GM18517 (cell line): ENCODE results near the gene RYR2.

Experiments used
- ATAC-seq: cut with Tn5 transposase; IDR thresholded peaks from one replicate; pipeline ENCODE4 v1.9.1; 2021; ENCODE audit warnings: mild to moderate bottlenecking, moderate library complexity; ENCODE audit not compliant: unreplicated experiment

The RYR2 gene

DNA sequence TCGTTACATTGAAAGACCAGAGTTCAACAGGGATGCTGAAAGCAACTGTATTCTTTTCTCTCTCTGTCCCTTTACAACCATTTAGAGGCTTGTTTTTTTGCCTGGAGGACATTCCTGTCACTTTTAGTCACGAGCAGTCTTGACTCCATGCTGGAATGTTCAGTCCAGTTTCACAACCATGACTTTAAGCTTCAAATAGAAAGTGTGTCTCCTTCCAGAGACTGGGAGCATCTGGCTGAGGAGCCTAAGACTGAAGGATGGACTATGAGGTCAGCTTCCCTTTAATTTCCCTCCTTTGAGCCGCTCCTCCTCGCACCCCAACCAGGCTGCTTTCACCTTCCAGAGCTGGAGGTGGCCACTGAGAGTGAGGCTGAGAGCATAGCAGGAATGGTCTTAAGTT, 10.5 kb upstream of the RYR2 start:
- ATAC-seq, result no peak

- peak; percentile 59 for ATAC-seq
These were observed 10.0 kb upstream of the RYR2 start for GRCh38 chr1:237032029-237032428.

DNA sequence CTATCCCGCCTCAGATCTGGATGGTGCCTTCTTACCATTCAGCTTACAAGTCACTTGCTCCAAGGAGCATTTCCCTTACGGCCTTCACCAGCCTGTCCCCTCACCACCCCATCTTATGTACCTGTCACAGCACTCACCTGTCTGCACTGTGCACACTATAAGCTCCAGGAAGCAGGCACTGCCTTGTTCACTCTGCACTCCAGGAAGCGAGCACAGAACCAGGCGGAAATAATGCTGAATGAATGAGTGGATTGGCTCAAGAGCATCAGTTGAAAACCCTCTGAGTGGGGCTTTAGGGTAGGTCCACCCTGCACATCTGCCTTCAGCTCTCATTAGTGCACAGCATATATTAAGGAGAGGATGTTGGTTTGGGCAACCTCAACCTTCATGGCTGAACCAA, 8.9 kb upstream of the RYR2 start:
- no peak for ATAC-seq

DNA sequence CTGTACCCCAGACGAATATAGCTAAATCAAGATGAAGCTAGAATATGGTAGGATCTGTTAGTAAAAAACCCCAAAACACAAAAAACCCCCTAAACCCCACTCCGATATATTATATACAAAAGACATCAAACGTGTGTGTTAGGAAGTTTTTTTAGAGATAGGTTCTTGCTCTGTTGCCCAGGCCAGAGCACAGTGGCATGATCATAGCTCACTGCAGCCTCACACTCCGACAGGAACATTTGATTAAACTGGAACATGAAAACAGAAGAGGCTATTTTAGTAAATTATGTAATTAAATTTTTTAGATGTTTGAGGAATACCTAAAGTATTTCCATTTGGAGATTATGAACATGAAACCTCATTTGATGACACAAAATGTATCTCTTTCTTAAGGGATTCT, 8.2 kb upstream of the RYR2 start:
- ATAC-seq, result no peak

DNA sequence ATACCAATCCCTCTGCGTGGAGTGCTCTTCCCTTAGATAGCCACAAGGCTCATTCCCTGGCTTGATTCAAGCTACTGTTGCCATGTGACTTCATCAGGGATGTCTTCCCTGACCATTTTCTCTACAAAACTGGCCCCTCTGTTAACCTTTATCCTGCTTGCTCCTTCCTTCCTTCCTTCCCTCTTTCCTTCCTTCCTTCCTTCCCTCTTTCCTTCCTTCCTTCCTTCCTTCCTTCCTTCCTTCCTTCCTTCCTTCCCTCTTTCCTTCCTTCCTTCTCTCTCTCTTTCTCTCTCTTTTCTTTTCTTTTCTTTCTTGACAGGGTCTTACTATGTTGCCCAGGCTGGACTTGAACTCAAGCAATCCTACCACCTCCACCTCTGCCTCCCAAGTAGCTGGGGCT, 6.2 kb upstream of the RYR2 start:
- no peak for ATAC-seq

DNA sequence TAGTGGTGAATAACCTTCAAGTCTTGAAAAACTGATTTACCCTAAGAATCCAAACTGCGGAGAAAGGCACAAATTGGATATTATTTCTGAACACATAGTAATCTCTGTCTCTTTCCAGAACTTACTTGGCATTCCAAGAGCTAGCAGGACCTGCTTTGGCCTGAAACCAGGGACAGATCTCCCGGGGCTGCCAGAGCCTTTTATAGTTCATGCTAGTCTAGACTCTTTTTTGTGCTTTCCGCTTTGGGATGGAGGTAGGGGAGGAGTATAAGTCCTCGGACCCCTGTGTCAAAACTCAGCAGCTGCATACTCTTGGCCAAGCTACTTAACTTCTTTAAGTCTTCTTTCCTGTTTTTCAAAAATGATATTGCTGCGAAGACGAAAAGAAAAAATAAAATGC, 3.8 kb upstream of the RYR2 start:
- ATAC-seq, result no peak

DNA sequence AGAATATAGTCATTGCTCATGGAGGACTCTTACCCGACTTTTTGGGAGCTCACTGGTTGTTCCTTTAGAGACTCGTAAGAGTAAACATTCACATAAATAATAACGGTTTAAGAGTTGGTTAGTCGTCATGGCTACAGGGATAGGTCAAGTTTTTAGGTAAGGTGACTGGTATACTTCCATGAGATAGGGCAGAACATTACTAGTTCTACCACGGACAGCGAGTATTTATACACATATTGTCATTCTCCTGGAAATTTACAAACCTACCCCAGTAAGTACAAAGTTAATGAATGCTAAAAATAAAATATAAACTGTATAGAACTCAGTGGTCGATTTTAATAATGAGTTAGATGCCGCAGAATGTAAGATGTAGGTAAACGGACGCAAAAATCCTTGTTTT, 1.2 kb upstream of the RYR2 start:
- no peak for ATAC-seq

DNA sequence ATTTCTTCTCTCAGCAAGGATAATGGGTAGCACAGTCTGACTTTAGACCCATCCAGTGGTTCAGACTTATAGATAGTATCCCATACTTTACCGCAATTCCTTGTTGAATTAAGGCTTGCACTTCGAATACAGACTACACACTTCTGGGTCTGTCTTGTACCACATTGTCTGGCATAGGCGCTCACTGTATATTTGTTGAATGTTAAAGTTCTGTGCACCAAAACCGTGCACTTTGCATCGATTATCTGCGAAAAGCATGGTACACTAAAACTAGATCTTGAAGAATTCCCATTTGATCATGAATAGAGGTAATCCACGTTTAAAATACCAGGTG, 556 bp upstream of the RYR2 start:
- no peak for ATAC-seq

- ATAC-seq, result no peak
These were observed 525 bp downstream of the RYR2 start for GRCh38 chr1:237042526-237042891.

GRCh38 chr1:237042892-237043576, 1.1 kb downstream of the RYR2 start:
- no peak for ATAC-seq

- no peak for ATAC-seq
These were observed 2.1 kb downstream of the RYR2 start for GRCh38 chr1:237043846-237044636.

DNA sequence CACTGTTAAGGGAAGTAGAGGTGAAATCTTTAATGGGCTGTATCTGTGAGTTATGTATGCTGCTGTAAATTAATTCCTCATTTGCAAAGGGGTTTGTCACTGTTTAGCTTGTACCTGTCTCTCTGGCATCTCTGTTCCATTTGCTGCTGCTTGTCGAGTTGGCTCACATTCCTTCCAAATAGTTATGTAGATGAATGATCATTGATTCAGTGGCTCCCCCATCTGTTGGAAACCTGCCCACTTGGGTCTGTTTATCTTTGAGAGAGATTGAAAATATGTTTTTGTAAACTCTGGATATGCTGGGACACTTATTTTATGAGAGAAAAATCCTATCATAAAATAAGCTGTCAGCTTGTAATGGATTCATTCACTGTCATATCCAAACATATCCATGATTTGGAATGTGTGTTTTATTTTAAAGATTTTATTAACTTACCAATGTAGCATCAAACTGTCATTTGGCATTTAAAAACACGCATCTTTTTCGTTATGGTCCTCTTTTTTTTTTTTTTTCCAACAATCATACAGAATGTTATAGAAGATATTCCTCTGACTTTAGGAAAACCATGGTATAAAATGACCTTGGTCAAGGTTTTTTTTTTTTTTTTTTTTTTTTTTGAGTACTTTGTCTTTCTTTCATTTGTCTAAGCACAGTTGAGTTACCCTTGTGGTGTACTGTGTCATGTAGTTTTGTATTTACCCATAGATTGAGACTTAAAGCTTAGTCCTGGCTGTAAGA, 3.5 kb downstream of the RYR2 start:
- no peak for ATAC-seq

DNA sequence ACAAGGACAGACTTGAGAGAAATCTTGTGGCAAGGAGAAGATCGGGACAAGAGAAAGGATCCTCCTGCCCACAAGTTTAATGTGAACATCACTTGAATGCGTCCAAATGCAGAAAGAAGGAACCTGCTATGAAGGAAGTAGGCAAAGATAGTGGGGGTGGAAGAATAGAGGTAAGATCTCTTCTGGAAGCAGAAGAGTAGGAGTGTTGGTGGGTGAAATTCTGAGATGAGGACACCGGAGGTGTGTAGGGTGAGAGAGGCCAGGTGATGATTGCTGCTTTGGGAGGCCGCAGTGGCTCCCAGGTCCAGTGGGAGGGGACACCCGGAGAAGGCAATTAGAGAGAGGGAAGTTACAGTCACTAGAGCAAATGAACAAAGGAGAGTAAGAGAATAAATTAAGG, 6.8 kb downstream of the RYR2 start:
- no peak for ATAC-seq

- ATAC-seq, result no peak
These were observed 8.2 kb downstream of the RYR2 start for GRCh38 chr1:237050185-237050584.

DNA sequence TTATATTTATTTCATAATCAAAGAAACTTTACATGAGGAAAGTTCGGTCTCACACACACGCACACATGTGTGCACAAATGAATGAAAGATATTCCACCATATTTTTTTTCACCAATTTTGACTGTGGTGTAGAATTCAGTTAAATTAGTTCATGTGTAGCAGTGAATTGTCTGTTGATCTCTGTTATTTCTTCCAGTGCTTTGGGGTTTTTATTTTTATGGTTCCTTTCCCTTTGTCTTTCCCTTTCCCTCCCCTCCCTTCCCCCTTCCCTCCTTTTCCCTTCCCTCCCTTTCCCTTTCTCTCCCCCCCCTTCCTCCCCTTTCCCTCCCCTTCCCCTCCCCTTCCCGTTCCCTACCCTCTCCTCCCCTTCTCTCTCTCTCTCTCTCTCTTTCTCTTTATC, 8.9 kb downstream of the RYR2 start:
- no peak for ATAC-seq

DNA sequence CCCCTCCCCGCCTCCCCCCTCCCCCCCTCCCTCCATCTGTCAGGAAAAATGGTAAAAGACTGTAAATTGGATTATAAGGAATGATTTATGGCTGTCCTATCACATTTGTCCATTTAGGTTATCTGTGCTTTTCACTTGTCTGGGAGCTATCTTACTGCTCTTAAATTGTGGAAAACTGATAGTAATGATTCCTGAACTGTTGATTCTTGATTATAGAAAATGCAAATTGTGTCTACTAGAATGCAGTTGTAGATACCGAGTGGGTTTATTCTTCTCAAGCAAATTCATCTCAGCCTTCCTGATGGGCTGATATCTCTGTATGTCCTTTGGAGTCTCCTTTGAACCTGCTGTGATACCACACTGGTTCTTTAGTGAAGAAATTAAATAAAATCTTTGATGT, 12.3 kb downstream of the RYR2 start:
- ATAC-seq, result no peak

- ATAC-seq, result no peak
These were observed 16.5 kb downstream of the RYR2 start for GRCh38 chr1:237058470-237058869.

DNA sequence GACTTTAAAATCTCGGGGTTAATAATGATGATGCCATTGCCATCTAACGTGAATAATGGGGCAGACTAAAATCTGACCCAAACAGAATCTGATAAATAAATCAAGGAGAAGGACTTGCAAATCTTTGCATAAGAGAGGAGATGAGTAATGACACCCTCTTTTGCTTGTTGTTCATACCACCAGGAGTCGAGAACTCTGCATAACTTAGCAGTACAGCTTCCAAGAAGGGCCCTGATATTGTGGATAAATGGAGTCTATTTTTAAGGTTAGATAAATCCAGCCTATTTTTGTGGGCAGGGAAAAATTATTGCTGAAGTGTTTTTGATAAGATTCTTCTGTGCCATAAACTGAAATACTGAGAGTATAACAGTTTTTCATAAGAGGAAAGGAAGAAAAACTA, 17.3 kb downstream of the RYR2 start:
- ATAC-seq, result no peak

- ATAC-seq, result no peak
These were observed 21.0 kb downstream of the RYR2 start for GRCh38 chr1:237062976-237063375.

DNA sequence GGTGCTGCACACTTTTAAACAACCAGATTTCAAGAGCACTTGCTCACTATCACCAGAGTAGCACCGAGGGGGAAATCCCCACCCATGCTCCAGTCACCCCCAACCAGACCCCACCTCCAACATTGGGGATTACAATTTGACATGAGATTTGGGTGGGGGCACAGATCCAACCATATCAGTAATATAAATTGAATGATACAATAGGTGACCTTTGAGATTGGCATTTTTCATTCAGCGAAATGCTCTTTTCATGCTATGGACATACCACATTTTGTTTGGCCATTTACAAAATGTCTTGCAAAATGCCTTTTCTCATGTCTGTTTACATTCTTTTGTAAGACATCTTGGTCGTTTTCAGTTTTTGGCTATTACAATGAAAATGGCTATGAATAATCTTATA, 23.9 kb downstream of the RYR2 start:
- no peak for ATAC-seq

- ATAC-seq, result no peak
These were observed 28.5 kb downstream of the RYR2 start for GRCh38 chr1:237070519-237070918.
